GM21423 (cell line): Measurements from ENCODE around the gene ENTPD2.

Experiments used
- ATAC-seq: cut with Tn5 transposase; IDR thresholded peaks from one replicate; pipeline ENCODE4 v1.9.1; 2021; ENCODE audit warnings: mild to moderate bottlenecking, moderate library complexity; ENCODE audit not compliant: unreplicated experiment

ENTPD2 gene

DNA sequence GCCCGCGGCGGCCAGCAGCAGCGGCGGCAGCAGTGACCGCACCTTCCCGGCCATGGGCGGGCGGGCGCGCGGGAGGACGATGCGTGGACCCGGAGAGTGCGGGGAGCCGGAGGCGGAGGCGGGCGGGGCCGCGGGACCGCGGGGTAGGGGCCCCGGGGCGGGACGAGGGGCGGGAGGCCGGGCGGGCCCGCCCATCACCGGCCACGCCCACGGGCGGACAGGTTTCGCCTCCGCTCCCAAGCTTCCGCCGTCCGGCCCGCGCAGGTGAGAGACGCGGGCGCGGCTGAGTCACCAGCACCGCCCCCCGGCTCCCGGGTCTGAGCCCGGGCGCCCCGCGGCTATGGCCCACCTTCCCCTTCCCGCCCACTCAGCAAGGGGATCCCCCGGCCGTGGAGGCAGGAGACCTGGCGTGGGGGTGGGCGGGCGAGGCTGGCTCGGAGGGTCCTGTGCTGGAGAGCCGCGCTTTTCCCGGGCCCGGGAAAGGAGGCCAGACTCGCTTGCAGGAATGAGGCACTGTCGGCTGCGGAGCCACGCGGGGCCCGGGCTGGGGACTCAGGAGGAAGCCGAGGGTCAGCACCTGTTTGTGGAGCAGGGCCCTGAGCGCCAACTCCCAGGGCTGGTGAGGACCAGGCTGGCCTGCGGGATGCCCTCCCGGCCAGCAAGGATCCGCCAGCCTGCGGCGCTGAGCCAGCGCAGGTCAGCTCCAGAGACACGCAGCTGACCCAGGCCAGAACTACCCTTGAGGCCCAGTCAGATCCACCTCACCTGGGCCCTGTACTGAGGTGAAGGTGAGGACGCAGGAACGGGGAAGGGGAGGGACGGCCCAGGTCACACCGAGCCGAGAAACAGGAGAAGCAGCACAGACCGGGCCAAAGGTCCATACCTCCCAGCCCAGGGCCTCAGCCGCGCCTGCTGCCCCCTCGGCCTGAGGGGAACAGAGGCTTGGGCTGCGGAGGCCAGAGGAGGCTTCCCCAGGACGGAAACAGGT is at the start of gene ENTPD2:
ENTPD2 (minus strand) TSS at position 118 of the 988 bp plus-strand sequence; CDS start at position 54, 64 bp downstream.
- ATAC-seq: no peak

DNA sequence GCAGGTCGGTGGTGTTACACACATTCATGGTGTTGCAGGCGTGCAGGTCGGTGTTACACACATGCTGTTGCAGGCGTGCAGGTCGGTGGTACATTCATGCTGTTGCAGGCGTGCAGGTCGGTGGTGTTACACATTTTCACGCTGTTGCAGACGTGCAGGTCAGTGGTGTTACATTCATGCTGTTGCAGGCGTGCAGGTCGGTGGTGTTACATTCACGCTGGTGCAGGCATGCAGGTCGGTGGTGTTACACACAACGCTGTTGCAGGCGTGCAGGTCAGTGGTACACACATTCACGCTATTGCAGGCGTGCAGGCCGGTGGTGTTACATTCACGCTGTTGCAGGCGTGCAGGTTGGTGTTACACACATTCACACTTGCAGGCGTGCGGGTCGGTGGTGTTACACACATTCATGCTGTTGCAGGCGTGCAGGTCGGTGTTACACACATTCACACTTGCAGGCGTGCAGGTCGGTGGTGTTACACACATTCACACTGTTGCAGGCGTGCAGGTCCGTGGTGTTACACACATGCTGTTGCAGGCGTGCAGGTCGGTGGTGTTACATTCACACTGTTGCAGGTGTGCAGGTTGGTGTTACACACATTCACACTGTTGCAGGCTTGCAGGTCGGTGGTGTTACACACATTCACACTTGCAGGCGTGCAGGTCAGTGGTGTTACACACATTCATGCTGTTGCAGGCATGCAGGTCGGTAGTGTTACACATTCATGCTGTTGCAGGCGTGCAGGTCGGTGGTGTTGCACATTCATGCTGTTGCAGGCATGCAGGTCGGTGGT is 49.5 kb upstream of the ENTPD2 start:
- no peak for ATAC-seq

DNA sequence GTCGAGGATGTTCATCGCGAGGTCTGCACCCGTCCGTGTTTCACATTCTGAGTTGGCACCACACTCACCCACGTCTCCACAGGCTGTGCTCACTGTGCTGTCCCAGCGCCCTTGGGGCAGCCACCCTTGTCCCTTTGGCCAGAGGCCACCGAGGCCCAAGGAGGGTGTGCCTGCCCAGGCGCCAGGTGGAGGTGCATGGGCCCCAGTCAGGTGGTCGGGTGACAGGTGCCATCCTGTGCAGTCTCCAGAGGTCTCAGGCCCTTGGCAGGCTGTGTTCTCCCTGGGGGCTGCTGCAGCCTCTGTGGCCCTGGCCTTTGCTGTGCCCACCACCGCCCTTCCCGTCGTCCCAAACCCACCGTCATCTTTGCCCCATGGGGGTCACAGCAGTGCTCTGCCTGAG is 45.4 kb upstream of the ENTPD2 start:
- ATAC-seq: no peak

DNA sequence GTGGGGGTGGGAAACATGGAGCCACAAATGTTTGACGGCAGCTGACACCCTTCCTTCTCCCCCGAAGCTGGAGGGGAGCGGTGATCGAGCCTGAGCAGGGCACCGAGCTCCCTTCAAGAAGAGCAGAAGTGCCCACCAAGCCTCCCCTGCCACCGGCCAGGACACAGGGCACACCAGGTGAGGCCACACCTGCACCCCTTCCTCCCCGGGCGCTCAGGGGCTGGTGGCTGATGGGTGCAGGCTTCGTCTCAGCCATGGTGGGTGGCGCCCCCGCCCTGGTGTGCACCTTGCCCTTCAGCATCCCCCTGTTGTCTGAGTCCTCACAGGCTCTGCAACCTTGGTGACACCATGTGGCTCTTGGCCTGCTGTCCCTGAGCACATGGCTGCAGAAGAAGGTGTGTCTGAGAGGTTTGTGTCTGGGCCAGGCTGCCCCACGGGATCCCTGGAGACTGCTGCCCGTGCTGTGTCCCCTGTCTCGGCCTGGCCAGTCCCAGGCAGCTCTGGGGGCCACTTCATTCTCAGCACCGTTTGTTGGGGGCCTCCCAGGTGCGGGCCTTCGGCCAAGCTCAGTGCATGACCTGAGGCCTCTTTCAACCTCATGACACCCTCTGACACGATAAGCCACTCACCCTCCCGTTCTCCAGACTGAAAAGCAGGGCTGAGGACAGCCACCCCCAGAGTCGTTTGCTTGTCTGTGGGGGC is 44.1 kb upstream of the ENTPD2 start:
- no peak for ATAC-seq

DNA sequence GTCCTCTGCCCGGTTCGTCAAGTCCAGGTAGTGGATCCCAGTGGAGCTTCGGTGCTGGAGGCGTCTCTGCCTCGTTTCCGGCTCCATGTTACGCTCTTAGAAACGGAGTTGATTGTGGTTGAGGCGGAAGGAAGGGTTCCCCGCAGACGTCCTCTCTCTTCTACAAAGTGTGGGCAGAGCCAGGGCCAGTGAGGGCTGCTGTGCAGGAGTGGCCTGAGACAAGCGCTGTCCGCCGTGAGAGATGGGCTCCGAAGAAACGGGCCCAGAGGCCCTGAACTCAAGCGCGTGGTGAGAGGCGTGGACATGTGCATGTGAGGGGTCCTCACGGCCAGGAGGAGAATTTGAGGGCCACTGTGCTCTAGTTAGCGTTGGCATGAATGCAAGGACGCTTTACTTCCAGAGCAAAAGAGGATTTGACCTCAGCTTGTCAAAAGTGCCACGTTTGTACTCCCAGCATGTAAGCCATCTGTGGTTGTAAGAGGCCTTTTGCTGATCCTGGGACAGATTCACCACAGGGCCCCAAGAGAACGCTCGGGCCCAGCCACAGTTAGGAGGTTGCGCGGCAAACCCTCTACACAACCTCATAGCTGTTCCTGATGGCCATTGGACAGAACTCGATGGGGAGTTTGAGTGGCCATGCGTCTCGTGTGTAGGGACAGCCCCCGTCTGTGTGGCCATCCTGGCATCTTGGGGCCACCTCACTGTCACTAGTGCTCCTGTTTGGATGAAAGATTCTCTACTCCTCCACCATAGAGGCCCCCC is 43.1 kb upstream of the ENTPD2 start:
- no peak for ATAC-seq

DNA sequence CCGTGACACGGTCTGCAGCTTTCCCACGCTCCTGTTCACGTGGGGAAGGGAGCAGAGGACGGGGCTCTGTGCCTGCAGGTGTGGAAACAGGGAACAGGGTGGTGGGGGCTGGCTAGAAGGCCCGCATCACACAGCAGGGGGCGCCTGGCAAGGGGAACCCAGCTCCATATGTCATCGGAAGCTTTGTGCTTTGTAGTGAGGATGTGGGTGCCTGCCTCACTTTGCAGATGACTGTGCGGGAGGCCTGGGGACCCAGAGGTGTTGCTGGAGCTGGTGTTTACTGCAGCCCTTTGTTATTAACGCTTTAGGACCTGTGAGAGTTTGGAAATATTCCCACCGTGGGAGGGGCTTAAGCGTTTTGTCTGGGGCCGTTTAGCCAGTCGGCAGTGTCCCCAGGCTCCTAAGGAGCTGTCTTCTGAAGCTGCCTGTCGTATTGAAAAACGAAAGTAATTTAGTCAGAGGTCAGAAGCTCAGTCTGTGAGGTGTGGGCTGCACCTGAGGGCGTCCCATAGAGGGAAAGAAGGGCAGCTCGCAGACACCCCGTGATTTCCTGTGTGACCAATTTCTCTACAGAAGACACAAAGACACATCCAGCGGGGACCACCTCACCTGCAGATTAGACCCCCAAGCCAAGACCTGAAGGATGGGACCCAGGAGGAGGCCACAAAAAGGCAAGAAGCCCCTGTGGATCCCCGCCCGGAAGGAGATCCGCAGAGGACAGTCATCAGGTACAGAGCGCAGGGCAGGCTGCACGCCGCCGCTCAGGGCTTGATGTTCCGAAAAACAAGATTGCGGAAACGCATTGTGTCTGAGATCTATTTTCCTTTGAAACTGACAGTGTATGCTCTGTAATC is 42.0 kb upstream of the ENTPD2 start:
- ATAC-seq: peak; percentile 59

DNA sequence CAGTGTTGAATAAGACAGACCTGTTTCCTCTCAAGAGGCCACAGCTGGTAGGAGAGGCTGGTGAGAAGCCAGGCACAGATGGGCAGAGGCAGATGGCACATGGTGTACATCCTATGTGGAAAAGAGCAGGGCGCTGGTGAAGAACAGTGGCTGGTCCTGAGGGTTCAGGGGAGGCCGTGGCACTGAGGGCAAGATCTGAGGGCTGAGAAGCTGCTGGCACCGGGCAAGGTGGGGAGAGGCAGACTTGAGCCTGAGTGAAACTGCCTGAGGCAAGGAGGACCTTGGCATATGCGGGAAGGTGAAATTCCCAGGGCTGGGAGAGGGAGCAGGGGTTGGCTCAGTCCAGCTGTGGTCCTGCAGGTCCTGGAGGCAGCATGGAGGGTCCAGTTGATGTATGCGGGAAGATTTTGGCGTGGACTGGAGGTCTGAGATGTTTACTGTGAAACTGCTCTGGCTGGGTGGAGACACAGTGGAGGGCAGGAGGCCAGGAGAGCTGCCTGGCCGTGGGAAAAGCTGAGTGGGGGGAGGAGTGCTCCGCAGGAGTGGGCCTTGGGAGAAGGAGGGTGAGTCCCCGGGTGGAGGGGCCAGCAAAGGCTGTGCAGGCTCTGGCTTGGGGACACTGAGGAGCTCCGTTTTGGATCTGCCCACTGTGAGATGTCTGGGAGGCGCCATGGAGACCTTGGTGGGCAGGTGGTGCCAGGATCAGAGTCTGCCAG is 35.5 kb upstream of the ENTPD2 start:
- ATAC-seq: no peak

DNA sequence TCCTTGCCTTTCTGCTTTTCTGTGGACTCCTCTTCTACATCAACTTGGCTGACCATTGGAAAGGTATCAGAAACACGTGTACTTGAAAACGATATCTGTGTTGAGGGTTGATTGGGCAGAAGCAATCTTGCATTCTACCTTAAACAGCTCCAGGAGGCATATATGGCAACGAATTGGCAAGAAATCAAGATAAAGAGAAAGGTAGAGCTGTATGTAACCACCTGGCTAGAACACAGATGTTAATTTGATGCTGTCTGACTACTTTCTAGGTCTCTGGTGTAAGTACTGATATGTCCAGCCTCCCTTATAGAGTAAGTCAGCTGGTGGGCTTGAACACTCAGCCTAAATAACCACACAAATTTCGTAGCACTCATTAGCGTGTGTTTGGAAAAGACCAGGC is 34.3 kb upstream of the ENTPD2 start:
- ATAC-seq: no peak

DNA sequence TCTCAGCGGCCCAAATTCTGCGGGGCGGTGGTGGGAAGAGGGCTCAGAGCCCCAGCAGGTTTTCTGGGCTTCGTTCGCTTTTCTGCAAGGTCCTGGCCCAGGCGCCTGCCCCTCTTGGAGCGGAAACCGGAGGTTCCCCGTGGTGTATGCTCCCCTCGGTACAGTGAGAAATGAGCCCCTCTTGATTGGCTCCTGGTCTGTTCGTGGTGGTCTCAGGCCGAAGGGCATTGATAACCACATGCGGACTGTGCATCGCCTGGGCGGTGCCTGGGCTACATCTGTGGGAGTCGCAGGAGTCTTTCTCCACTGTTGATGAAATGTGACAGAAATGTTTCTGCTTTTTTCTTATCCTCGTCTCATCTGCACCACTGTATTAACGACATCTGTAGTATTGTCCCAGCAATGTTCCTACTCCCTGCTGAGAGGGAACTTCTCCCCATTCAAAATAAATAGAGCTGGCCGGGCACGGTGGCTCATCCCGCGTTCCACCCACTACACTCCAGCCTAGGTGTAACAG is 33.6 kb upstream of the ENTPD2 start:
- no peak for ATAC-seq

DNA sequence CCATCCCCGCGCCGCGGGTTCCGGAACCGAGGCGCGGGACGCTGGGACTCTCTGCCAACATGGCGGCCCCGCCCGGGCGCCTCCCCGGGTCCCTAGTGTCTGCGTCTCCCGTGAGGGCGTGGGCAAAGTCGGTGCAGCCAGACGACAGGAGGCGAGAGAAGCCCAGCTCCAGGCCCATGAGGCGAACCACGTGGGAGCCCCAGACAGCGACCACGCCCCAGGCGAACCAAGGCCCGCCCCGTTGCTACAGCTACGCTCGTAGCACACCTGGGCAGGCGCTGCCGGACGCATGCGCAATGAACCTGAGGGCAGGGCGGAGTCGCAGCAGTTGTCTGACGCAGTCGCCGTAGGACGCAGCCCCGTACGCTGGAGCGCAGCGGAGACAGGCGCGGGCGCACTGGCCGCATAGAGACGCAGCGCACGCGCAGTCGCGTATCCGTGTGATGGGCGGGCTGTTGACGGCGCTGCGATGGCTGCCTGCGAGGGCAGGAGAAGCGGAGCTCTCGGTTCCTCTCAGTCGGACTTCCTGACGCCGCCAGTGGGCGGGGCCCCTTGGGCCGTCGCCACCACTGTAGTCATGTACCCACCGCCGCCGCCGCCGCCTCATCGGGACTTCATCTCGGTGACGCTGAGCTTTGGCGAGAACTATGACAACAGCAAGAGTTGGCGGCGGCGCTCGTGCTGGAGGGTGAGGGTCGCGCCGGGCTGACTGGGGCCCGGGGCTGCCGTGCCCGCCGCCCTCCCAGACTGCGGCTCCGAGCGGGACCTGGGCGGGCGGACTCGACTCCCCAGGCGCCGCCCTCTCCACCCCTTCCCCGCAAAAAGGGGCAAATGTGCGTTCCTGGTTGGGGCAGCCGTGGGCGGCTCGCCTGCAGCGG is 32.9 kb upstream of the ENTPD2 start, which contains the start of gene MAN1B1:
MAN1B1 (plus strand) TSS at position 455 of the 878 bp plus-strand sequence; CDS start at position 470, 15 bp downstream.
- ATAC-seq: peak; percentile 78

DNA sequence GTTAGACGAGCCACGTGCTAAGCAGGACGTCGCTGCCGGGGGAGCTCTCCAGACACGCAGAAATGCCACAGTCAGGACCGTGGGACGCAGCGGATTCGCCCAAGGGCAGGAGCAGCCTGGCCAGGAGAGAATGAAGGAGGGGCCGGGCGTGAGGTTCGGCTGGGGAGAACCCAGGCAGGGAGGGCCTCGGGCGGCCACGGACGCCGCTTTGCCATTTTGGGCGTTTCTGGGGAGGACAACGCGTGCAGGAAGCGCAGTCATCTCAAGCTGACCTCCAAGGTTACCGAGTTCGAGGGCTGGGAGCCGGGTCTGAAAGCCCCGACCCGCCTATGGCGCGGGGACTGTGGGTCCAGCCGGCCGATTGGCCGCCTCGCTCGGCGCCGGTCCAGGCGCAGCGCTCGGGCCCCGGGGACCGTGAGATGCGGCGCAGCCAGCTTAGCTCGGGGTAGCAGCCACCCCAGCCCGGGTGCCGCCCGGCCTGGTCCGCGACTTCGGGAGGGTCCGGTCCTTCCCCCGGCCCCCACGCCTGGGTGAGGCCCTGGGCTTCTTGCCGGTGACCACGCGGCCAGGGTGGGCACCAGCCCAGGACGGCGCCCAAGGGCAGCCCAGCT is 32.2 kb upstream of the ENTPD2 start:
- ATAC-seq: no peak

DNA sequence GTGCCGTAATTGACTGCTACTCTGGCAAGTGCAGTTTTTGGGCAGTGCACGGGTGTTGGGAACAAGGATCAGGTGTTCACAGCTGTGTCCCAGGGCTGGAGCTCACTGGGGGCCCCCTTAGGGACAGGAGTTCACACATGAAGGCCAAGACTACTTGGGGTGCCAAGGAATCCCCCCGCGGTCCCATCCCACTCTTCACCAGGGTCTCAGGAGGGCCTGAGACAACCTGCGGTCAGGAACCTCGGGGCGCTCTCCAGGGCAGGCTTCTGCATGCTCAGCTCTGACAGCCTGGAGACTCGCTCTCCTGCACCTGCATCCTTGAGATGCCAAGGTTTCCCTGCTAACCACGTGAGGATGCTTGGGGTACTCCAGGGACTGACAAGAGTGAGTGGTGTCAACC is 30.7 kb upstream of the ENTPD2 start:
- ATAC-seq: no peak

DNA sequence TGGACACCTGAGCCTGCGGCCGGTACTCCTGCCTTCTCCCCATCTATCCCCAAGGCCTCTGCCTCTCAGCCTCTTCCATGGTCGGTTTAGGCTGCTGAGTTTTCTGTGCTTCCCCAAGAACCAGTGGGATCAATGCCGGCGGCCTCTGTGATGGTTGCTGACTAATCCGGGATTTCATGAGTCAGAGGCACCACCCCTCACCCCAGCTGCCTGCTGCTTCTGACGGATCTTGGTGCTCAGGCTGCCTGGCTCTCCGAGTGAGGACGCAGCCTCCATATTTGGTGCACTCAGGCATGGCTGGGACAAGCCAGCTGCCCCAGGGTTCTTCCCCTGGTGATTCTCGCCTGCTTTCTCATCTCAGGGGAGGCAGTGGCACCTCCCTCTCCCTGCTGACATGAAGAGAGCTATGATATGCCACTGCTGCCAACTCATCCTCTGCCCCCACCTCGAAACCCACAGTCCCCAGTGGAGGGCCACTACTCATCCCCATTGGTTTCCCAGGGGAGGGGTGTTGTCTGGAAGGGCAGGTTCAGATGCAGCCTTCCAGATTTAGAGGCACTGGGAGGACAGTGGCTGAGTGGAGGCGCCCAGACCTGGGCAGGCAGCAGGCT is 29.6 kb upstream of the ENTPD2 start:
- no peak for ATAC-seq

DNA sequence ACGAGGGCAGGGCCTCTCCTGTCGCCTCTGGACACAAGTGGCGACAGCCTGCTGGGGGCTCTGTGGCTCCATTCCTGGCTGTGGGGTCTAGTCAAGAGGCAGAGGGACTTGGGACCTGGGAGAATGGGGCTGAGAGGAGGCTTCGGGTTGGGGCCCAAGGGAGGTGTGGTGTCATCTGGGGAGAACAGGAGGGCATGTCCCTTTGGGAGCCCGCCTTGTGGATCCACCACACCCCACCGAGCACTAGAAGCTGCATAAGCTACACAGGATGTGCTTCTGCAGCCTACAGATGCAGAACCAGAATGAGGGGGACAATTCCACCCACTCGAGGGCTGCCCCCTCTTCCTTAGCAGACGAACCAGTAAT is 29.0 kb upstream of the ENTPD2 start:
- no peak for ATAC-seq

DNA sequence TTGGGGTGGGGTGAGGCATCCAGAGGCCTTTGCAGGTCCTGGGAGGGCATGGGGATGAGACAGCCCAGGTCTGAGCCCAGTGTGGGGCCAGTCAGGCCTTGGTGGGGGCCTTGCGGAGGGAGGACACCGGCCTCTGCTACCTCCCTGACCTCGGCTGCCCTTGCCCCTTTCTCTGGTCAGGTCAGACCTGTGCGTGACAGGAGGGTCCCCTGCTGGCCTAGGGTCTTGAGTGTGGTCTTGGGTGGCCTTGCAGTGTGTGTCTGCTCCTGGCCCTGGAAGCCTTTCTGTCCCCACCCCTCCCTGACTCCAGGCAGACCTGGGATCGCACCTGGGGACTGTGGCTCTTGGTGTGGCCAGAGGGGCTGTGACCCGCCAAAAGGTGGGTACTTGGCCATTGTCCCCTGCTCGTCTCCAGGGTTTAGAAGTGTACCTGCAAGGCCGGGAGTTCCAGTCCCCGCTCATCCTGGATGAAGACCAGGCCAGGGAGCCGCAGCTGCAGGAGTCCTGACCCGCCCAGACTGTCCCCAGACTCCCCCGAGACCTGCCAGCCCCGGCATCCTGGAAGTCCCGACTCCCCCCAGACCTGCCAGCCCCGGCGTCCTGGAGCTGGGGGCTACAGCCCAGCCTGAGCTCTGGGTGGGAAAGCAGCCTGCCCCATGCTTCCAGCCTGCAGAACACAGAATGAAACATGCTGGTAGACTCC is 28.5 kb upstream of the ENTPD2 start:
- no peak for ATAC-seq
